ENCODE results near the gene CFAP45. TPM values are rescaled to one million over a fixed set of nuclear protein-coding genes. Genes with fewer than 3 reads are reported as not detected.

CFAP45 gene
- total and polyA plus RNA-seq, 9 of the 15 experiments (the other 6 are each of a cell fraction or from before 2014, with no cell fraction given): 0.65 to 2.4 (median 1.5) TPM

DNA sequence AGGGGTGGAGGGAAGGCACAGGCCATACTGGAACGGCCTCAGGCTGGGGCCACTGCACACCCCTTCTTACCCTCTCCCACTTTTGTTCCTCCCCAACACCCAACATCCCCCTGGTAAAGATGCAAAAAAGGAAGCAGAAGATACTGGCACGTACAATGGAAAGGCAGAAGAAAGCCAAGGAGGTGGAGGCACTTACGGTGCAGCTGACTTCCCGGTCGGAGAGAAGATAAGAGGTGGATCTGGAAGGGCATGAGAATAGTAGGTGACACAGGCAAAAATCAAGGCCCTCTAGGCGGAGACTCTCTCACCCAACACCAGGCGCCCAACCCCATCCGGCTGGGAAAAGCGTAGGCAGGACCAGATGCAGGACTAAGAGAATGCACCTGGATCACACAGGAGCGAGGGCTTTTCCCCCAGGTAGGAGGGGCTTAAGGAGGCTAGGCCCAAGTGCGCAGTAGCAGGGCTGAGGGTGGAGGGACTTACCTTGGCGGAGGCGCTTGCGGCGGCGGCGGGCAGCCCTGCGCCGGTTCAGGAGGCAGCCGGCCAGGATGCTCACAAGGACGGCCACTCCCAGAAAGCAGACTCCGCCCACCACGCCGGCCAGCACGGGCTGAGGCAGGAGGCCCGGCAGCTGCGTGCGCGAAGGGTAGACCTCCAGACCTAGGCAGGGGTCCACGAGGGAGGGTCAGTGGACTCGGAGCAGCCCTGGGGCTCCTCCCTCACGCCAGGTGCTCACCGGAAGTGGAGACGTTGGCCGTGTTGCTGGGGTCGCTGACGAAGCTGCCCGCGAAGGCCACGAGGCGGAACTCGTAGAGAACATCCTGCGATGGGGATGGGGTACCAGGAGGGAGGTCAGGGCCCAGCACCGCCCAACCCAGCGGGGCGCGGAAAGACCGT, 29.4 kb upstream of the CFAP45 start (continued):
- TF ChIP-seq, protein P1, sequence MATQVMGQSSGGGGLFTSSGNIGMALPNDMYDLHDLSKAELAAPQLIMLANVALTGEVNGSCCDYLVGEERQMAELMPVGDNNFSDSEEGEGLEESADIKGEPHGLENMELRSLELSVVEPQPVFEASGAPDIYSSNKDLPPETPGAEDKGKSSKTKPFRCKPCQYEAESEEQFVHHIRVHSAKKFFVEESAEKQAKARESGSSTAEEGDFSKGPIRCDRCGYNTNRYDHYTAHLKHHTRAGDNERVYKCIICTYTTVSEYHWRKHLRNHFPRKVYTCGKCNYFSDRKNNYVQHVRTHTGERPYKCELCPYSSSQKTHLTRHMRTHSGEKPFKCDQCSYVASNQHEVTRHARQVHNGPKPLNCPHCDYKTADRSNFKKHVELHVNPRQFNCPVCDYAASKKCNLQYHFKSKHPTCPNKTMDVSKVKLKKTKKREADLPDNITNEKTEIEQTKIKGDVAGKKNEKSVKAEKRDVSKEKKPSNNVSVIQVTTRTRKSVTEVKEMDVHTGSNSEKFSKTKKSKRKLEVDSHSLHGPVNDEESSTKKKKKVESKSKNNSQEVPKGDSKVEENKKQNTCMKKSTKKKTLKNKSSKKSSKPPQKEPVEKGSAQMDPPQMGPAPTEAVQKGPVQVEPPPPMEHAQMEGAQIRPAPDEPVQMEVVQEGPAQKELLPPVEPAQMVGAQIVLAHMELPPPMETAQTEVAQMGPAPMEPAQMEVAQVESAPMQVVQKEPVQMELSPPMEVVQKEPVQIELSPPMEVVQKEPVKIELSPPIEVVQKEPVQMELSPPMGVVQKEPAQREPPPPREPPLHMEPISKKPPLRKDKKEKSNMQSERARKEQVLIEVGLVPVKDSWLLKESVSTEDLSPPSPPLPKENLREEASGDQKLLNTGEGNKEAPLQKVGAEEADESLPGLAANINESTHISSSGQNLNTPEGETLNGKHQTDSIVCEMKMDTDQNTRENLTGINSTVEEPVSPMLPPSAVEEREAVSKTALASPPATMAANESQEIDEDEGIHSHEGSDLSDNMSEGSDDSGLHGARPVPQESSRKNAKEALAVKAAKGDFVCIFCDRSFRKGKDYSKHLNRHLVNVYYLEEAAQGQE (IDR thresholded peaks at IDR 0.05; ENCODE audit: borderline replicate concordance): peak; percentile 63
- TF ChIP-seq, protein P1 (CRISPR knock-in tag; IDR thresholded peaks at IDR 0.05; ENCODE audit: low read depth): no peak
- TF ChIP-seq, protein P2, sequence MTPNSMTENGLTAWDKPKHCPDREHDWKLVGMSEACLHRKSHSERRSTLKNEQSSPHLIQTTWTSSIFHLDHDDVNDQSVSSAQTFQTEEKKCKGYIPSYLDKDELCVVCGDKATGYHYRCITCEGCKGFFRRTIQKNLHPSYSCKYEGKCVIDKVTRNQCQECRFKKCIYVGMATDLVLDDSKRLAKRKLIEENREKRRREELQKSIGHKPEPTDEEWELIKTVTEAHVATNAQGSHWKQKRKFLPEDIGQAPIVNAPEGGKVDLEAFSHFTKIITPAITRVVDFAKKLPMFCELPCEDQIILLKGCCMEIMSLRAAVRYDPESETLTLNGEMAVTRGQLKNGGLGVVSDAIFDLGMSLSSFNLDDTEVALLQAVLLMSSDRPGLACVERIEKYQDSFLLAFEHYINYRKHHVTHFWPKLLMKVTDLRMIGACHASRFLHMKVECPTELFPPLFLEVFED (CRISPR knock-in tag; conservative IDR thresholded peaks at IDR 0.05): no peak
- no peak for TF ChIP-seq SREBF2 (CRISPR knock-in tag; IDR thresholded peaks at IDR 0.05)
- TF ChIP-seq SP1 (CRISPR knock-in tag; IDR thresholded peaks at IDR 0.05): peak; percentile 48; the same call in 1 of the 2 replicates
- 0 out of 2 replicates have a peak, but pooled peaks have one; percentile 30 for TF ChIP-seq SMAD4 (CRISPR knock-in tag; conservative IDR thresholded peaks at IDR 0.05)
- no peak for TF ChIP-seq CREB1 (IDR thresholded peaks at IDR 0.05)
- no peak for TF ChIP-seq CREB1 (CRISPR knock-in tag; IDR thresholded peaks at IDR 0.05)
- TF ChIP-seq, protein P3, sequence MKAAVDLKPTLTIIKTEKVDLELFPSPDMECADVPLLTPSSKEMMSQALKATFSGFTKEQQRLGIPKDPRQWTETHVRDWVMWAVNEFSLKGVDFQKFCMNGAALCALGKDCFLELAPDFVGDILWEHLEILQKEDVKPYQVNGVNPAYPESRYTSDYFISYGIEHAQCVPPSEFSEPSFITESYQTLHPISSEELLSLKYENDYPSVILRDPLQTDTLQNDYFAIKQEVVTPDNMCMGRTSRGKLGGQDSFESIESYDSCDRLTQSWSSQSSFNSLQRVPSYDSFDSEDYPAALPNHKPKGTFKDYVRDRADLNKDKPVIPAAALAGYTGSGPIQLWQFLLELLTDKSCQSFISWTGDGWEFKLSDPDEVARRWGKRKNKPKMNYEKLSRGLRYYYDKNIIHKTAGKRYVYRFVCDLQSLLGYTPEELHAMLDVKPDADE (conservative IDR thresholded peaks at IDR 0.05; ENCODE audit: control insufficient read depth, low read depth, low read length): 0 out of 2 replicates have a peak, but pooled peaks have one; percentile 33
- peak; percentile 42 for TF ChIP-seq KDM5B (IDR thresholded peaks at IDR 0.05; ENCODE audit: insufficient replicate concordance, low read depth, low read length)

Measured in K562 (cell line).